NAMALWA (cell line): Measurements from ENCODE around the gene ARHGAP28.

ENCODE experiments used
- DNase-seq: peaks from one replicate; pipeline ENCODE4 v3.0.0-alpha.2; 2015; ENCODE audit warnings: low spot score

The ARHGAP28 gene

DNA sequence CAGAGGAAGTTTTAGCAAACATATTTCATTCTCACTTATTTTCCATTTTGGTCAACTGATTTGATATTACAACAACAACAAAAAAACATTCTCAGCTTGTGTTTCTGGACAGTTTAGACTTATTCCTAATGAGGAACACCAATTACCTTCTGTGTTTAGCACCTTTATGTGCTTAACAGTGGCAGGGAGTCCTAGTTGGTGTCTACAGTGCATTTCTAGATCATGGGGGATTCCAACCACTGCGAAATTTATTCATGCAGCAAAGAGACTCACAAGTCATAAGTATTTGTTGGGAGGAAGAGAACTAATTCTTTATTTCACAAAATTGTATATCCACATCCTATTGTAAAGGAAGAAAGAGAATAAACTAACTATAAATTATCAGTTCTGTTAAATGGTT lies 4.2 kb downstream of the ARHGAP28 start:
- no peak for DNase-seq

DNA sequence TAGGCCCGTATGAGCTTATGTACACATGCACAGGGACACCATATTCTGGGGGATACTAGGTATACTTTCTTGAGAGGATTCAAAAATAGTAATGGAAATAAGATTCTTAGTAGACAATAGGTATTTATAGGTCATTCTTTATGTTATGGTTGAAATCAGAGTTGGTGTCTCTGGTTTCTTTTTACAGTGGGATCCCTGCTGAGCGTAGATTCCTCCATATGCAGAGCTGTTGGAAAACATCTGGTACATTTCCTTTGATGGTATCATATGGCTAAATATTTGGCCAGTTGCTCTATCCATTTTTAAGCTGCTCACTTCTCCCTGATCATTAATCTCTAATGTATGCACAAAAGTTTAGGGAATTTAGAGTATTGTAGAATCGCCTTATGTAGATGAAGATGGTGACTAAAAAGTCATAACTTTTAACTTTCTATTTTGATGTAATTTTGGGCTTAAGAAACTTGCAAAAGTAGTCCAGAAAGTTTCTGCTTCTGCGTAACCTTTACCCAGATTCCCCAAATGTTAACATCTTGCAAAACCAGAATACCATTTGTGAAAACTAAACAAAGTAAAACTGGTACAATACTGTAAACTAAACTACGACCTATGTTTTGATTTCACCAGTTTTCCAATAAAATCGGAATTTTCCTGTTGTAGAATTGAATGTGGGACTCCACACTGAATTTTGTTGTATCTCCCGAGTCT lies 5.4 kb downstream of the ARHGAP28 start:
- DNase-seq, result no peak

DNA sequence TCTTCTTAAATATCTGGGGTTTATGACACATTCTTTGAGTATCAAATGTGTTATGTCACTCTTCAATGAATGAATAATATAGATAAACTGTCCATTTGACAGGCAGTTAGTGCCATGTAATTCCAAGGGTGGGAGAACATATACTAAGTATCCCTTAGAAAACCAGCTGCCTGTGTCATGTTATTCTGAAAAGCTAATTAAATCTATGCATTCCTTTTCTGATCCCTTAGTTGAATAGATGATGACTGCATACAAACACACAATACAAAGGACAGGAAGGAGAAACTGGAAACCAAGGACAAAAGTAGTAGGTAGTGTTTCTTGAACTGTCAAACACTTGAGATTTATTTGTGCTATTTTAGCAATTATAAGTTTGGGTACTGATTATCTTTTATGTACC lies 8.3 kb downstream of the ARHGAP28 start:
- no peak for DNase-seq

DNA sequence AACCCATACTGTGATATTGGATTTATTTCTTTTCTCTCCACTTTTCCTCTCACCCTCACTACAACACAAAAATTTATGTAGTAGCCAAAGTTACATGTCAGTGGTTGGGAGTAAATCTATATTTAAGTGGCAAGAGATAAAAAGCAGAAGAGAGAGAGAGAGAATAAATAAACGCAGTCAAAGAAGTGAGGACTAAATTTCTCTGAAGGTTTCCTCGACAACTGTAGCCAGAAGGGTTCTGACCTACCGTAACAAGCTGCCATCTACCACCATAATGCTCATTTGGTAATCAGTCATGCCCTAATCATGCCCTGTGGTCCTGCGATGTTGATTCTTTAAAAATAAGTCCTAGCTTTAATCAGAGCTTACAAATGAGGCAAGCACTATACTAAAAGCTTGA lies 9.1 kb downstream of the ARHGAP28 start:
- DNase-seq, result no peak

DNA sequence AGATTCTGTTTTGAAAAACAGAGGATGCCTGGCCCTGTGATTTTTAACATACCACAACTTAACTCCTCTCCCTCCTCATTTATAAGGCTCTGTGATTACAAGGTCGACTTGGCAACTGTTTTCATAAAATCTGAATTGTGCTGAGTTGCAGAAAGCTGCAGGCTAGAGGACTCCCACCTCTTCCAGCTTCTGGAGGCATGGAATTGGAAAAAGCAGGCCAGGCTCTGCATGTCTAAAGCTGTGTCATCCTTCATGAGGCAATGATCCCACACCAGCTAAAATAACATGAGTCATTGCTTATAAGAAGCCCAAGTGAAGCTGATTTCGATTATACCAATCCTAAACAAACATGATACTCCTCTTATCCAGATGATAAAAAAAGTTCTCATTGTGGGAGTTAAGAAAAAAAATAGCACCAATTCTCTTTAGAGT lies 11.7 kb downstream of the ARHGAP28 start:
- no peak for DNase-seq

DNA sequence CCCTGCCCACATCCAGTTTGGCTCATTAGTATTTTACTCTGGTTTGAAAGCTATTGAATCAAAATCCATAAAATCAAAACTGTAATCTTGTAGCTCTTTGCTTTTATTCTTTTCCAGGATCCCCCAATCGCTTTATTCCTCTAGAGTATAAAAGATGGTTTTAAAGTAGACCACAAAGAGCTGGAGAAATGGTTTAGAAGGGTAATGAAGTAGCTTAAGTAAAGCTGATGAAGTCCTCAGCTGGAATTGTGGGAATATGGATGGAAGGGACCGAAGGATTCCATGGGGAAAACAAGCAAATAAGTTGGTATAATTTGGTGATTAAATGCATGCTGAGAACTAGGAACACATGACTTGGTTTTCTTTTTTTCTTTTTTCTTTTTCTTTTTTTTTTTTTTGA lies 12.3 kb downstream of the ARHGAP28 start:
- DNase-seq, result no peak

DNA sequence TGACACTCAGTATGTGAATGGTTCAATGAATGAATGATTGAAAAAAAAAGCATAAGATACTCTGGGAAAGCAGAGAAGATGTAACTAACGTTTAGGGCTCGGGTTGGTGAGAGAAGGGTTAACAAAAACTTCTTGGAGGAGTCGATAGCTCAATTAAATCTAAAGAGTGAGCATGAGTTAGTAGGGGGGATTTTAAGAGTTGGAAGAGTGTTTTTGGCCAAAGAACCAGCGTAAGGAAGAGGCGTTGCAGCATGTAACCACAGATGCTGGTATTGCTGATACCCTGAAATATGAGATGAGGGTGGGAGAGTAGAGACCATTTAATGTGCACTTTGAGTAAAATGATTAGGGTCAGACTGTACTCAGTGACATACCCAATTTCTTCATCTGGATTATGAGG lies 14.5 kb downstream of the ARHGAP28 start:
- no peak for DNase-seq

DNA sequence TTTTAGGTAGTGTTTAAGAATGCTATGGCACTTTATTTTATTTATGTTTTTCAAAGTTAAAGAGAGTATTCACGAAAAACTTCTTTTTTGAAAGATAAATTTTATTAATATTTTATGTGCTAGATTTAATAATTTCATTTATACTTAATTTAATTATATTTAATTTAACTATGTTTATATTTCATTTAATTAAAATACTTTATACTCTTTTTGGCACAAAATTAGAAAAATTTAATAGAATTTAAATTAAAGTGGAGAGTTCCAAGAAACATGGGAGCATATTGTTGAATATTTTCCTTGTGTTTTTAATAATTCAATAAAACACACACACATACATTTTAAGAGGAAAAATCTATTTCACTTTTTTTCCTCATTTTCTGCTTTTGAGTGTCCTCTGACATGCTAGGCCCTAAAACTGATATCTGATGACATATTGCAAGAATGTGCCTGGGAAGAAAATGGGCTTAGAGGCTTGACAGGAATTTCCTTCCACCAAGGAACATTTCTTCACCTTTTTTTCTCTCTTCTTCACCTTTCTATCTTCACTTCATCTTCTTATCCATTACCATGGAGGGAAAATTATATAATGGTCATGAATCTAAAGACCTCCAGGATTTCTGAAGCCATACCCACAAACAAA lies 15.4 kb downstream of the ARHGAP28 start:
- no peak for DNase-seq

DNA sequence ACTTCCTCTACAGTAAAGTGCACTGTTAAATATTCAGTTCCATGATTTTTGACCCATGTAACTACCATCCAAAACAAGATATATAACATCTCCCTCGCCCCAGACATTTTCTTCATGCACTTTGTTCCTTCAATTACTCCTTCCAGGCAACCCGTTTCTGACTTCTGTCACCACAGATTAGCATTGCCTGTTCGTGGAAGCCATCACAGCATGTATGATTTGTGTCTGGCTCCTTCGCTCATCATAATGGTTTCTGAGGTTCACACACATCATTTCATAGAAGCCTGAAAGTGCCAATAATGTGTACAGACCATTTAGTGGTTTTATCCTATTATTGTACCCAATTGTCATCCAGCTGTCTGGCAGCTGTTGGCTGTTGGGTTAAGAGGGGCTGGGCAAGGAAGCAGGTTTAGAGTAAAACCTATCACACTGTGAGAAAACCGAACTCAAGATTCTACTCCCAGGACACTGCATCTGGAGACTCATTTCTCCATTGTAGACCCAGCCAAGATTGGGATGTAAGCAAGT lies 16.1 kb downstream of the ARHGAP28 start:
- no peak for DNase-seq

DNA sequence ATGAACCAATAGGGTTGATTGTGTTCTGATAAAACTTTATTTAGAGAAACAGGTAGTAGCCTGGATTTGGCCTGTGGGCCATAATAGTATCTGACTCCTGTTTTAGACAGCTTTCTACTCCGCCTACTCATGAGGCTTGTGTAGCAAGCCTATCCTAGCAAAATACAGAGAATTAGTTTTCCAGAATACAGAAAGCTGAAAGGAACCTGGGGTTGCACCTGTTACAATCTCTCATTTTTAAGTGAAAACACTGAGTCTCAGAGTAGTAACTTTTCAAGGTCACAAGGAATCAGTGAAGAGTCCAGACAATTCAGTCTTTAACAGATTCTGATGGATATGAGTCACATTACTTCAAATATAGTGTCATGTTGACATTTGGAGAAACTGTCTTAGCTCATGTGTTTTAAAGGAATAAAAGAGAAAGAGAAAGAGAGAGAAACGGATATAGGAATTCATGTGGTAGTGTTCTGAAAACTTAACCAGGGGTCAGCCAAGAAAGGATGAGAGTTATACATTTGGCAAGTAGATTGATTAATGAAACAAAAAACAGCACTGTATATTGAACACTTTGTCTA lies 17.0 kb downstream of the ARHGAP28 start:
- no peak for DNase-seq

DNA sequence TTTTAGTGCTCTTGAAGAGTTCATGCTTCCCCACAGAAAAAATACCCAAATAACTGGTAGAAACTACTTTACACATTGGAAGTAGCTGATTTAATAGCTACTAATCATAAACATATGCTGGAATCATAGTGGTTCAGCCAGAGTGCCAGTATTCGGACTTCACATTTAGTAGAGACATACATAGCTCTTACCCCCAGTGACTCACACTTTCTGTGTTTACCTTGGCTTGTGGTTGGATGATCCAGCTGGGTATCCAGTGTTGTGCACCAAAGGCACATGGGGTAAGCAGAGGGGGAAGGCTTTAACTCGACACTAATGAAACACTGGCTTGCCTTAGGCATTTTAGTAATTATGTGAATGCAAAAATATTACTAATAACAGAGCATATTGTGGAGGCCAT lies 18.1 kb downstream of the ARHGAP28 start:
- DNase-seq, result no peak

DNA sequence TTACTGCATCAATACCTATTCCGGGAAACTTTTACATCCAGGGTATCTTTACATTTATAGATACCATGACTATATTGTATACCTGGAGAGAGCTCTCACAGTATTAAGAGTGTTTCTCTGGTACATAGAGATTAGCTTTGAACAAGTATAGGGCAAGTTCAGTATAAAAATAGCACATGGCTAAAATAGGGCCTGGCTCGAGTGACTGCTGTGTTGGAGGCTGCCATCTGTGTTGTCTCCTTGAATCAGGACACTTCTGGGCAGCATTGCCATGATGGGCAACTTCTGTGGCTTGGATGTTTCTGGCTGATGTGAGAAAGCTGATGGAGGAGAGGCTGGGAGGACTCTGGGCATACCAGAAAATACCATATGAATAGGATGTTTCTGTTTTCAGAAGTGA lies 18.7 kb downstream of the ARHGAP28 start:
- no peak for DNase-seq

DNA sequence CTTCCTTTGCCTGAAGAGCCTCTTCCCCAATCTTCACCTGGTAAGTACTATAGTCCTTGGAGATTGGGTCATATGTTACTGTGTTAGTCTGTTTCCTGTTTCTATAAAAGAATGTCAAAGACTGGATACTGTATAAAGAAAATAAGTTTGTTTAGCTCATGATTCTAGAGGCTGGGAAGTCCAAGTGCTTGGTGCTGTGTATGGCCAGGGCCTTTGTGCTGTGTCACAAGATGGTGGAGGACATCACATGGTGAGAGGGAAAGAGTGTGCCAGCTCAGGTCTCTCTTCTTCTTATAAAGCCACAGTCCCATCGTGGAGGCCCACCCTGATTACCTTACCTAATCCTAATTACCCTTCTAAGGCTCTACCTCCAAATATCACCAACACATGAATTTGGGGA lies 20.9 kb downstream of the ARHGAP28 start:
- DNase-seq, result no peak

DNA sequence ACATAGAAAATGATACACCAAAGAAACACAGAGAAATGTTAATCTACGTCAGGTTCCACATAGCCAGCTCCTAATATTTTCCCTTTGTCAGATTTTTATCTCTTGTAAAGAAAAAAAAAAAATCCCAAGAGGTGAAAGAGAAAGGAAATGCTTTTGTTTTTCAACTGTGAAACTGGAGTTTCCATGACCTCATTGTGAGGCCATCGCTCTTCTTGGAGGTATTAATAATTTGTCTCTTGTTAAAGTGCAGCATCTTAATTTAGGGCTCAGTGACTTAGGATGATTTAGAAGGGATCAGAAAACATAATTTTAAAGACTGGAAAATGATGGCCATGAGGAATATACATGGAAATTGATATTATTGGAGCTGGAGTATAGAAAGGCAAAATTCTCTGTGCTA lies 21.7 kb downstream of the ARHGAP28 start:
- DNase-seq, result no peak

DNA sequence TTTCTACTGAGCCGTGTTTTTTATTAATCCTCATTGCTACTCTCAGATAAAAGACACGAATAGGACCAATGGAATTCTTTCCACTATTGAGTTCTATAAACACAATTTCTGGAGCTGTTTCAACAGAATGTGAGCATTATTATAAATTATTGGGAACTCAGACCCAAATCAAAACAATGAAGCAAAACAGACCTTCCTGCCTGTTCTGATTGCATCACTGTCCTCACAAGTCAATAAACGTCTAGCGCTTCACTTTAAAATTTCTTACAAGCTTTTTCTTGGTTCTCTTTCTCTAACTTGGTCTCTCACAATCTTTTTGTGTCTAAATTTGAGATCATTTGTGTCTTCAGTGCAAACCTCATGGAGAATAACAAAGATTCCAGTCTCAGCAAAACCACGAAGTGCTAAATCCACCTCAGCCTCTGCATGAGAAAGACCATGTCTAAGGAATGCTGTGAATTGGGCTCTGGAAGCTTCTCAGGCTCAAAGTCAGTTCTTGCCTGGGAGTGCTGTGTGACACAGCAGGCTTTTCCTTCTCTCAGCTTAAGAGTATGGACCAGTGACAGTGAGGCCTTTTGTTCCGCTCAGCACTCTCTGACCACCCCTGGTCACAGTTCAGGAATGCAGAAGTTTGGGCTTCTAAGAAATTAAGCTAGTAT lies 22.8 kb downstream of the ARHGAP28 start:
- DNase-seq, result no peak

DNA sequence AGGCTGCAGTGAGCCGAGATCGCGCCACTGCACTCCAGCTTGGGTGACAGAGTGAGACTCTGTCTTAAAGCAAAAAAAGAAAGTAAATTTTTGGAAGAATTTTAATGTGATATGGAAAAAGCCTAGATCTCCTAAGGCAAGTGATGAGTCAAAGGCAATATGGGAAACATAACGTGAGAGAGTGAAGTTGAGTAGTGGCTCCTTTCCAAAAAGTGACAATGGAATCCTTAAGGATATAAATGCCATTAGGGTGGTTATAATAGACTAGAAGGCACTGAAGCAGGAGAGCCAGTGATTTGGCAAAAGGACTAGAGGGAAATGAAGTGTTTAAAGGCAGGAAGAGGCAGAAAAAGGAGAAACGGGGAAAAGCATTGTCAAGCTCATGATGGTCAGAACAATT lies 25.6 kb downstream of the ARHGAP28 start:
- no peak for DNase-seq

DNA sequence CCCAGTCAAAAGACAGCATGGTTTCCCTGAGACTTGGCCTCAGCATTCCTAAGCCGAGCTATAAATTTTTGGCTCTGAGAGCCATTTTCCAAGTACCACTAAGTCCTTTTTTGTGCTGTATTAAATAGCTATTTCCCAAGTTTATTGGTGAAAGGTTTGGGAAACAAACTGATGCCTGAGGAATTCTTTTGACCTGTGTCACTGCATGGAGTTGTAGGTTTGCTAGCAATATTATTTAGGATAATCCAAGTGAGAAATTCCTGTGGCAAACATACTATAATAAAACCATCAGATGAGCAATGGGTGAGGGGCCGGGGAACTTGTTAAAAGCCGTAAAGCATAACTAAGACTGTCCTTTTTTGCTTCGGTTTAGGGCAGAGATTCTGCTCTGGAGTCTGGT lies 28.4 kb downstream of the ARHGAP28 start:
- DNase-seq, result no peak

DNA sequence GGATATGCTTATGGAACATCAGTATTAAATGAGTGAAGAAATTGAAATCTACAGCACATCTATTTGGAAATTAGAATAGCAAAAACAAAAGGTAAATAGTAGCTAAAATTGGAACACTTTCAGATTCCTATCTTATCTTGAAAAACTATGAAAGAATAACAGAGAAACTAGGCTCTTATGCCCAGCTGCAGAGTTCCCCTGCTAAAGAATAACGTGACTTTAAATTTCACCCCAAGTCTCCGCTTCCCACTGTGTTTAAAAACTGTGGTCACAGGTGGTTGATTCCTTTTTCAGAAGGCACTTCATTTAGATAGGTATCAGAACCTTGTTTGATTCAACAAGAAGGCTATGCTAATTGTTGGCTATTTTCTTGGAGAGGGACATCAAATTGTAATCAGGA lies 30.1 kb downstream of the ARHGAP28 start:
- no peak for DNase-seq

DNA sequence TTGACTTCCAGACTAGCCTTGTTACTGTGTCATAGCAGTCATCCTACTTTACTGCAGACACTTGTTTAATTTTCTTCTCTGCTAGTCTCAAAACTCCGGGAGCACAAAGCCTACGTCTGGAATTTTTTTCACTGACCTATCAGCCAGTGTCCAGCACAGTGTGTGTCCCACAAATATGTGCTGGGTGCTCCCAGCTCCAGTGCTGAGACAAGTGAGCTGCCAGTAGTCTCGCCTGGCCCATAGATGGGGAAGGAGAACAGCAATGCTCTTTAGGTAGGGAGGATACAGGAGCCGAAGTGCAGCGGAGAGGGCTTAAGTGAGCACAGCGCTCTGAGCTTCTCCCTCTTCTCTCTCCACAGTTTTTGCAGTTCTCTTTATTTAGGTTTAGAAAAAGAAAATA lies 34.0 kb downstream of the ARHGAP28 start:
- DNase-seq, result no peak

DNA sequence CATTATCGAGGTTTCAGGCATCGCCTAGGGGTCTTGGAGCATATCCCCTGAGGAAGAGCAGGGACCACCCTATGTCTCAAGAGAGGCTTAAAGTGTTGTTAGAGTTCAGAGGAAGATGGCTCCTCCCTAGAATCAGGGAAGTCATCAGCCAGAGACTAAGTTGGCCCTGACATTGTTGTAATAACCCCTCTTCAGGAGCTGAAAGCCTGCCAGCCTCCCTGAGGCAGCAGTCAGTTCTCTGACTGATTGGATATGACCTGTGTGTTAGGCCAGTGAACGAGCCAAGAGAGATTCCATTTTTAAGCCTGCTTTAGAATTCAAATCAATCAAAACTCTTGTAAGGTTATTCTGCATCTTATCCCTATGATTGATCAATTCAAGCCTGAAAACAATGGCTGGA lies 34.9 kb downstream of the ARHGAP28 start:
- no peak for DNase-seq

DNA sequence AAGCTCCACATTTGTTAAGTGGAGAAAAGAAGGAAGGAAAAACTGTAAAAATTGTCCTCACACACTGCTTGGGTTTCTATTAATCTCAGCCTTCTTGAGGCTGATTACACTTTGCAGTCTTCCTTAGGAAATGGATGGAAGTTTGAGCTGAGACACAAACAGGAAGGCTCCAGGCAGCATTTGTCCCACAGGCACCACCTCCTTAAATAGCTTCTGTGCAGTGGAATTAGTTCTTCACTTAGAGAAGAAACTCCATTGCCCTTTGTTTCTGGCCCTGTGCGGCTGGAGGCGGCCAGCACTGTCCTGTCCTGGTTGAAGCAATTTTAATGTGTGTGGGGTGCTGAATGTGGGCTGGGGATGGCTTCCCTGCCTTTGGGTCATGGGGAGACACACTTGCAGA lies 44.3 kb downstream of the ARHGAP28 start:
- no peak for DNase-seq

DNA sequence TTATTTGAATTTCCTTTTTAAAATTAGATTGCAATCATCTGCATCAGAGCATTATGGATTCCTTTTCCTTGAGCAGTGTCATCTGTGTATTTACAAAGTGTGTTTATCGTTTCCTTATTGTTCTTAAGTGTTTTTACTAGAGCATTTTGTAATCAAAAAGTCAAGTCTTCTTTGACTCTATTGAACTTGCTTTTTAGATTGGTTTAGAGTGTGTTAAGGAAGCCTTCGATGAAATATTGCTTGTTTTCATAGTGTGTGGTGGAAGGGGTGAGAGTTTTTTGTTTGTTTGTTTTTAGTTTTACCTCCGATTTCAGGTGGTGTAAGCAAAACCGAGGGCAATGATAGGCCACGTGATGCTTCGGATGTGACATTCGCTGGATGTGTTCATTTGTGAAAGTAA lies 45.7 kb downstream of the ARHGAP28 start:
- no peak for DNase-seq

DNA sequence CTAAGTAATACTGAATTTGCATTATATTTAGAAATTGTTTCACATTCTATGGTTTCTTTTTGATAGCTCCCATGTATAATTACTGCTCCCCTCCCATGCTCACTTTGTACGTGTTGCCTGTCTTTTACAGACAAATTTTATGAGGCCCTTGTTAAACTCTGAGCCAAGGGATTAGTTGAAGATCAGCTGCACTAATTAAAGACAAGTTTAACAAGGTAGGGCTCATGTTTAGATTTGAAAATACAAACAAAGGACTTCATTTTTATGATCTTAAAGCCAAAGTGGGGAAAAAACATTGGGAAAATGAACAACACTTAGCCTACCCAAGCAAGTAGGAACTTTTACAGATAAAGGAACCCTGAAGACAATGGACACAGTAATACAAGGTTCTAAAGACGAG lies 46.2 kb downstream of the ARHGAP28 start:
- DNase-seq, result no peak
